GM18909 (cell line): ENCODE data around the gene KLHL36.

Experiments
- ATAC-seq: cut with Tn5 transposase; IDR thresholded peaks from one replicate; pipeline ENCODE4 v1.9.1; 2021; ENCODE audit warnings: mild to moderate bottlenecking; ENCODE audit not compliant: unreplicated experiment, poor library complexity

KLHL36 gene

GRCh38 chr16:84647828-84648594, at the start of gene KLHL36:
KLHL36 (plus strand) TSS chr16:84648511; CDS start chr16:84650868, 2,357 bp downstream.
- ATAC-seq, result peak; percentile 86

DNA sequence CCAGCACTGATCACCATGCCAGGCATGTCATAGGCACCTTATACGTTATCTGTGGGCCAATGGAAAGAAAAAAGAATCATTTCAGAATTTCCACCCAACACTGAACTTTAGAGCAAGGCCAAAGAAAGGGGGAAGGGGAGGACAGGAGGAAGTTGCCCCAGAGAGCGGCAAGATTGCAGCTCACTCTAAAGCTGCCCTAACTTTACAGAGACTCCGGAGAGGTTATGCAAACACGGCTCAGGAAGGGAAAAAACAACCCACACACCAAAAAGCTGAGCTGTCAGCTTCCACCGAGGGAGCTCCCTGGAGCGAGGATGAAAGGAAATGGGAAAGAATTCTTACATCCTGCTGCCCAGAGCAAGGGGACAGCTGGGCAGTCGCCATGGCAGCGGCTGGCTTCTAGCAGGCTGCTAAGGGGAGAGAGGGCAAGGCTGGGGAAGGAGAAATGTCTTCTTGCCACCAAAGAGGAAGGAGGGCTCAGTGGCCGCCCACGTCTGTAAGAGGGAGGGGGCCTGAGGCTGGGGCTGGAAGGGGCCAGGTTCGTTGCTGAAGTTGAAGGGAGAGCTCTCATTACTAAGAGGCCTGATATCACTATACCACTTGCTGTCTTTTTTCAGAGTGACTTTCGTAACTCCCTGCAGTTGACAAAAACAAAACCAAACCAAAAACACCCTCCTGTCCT, 48.6 kb upstream of the KLHL36 start:
- peak; percentile 48 for ATAC-seq

- ATAC-seq, result peak; percentile 70
Measured at GRCh38 chr16:84600343-84601229, 47.7 kb upstream of the KLHL36 start.

DNA sequence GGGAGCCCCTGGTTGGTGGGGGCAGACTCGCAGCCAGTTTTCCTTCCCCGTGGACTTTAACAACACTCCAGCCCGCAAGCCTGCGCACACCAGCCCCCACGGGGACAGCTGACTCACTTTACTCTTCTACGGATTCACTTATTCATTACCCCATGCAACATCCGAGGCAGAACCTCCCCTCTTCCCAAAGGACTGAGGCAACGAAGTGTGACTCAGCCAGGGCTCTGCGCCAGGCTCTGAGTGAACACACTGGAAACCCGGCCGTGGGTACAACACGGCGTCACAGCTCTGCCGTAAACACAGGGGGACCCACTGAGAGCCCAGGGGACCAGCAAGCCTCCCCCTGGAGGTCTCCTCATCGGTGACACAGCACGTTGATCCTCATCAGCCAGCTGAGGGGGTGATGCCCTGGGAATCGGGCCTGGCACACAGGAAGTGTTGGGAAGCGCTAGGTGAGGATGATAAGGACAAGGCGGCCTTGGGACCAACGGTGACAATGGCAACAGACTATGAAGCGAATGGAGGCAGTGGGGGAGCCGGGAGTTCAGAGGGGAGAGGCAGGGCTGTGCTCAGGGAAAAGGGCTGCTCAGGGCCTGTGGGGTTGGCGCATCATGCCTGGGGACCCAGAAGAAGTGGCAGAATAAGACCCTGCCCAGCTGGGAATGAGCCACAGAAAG, 45.0 kb upstream of the KLHL36 start:
- no peak for ATAC-seq

DNA sequence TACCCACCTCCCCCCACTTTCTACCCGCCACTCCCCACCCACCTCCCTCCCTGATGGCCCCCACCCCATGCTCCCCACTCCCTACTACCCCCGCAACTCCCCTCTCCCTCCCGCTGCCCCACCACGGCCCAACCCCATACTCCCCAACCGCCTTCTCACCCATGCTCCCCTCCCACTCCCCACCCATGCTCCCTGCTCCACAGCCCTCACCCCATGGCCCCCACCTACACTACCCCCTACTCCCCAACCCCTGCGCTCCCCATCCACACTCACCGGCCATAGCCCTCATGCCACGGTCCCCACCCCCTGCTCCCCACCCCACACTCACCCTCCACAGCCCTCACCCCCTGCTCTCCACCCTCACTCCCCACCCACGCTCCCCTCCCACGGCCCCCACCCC, 44.4 kb upstream of the KLHL36 start:
- no peak for ATAC-seq

DNA sequence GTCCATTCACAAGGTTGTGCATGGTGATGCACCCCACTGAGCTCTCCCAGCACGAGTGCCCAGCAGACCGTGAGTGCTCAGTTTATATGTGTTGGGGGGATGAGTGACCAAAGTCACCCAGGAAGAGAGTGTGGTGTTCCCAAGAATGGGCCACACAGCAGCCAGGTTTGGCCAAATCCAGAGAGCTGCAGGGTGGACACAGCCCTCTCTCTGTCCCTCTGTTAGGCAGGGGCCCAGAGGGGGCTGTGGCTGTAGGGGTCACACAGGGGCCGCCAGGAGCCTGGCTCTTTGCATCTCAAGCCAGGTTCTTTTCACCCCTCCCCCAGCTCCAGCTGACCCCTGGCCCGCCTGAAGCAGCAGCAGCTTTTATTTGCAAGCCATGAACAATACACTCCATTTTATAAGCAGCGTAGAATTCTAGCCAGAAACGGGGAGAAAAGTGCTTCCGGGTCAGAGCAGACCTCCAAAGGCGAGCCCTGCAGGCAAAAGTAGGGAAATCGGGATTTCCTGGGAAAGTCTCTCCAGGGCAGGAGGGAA, 43.8 kb upstream of the KLHL36 start:
- ATAC-seq, result no peak

DNA sequence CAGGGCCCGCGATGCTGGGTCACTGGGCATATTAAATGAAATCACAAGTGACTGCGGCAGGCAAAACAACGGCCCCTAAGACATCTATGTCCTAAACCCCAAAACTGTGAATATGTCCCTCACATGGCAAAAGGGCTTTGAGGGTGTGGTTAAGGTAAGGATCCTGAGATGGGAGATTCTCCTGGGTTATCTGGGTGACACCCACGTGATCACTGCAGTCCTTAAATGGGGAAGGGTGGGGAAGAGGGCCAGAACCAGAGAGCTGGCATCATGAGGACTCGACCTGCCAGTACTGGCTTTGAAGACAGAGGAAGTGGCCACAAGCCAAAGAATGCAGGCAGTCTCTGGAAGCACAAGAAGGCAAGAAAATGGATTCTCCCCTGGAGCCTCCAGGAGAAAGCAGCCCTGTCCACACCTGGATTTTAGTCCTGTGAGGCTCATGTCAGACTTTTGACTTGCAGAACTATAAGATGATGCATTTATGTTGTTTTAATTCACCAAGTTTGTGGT, 42.9 kb upstream of the KLHL36 start:
- no peak for ATAC-seq

DNA sequence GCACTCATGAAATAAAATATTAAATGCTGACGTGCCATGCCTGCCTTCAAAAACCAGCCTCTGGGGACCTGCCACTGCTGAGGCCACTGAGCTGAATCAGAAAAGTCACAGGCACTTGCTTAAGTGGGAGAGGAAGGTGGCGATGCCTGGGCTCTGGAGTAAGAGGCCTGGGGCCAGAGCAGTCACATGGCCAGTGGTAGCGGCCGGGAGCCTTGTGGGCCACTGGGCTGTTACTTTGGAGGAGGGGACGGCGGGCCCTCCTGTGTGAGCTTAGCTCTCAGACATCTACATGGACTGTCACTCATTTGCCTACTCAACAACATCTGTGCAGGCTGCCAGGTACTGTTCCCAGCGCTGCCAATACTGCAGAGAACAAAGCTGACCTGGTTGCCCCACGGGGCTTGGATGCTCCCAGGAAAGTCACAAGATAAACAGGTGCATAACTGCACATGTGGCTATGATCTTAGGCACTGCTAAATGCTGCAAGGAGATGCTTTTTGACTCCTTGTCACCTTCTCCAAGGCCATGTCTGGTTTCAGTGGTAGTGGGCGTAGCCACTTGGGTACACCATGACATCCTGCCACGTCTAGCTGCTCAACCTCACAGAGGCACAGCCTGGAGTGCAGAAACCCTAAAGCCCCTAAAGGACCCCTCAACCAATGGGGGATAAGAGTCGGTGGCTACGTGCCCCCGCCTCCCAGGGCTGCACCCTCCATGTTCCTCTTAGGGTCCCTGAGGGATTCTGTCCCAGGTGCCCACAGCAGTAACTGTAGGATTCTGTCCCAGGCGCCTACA, 42.0 kb upstream of the KLHL36 start:
- no peak for ATAC-seq

DNA sequence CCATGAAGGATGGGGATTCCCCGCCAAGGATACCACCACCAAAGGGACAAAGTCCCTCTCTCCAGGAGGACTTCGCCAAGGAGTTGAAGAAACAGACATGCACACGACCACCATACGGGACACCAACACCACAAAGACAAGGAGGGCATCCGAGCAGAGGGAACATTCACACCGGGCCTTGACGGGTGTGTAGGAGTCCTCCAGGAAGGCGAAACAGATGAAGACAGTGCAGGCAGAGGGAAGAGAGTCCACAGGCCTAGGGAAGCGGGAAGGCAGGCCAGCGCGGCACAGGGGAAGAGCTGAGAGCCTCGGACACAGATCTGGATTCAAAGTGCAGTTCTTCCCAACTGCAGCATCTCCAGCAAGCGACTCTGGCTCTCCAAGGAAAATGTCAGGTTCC, 41.2 kb upstream of the KLHL36 start:
- no peak for ATAC-seq

- ATAC-seq, result peak; percentile 54
Measured at GRCh38 chr16:84607694-84608093, 40.6 kb upstream of the KLHL36 start.

DNA sequence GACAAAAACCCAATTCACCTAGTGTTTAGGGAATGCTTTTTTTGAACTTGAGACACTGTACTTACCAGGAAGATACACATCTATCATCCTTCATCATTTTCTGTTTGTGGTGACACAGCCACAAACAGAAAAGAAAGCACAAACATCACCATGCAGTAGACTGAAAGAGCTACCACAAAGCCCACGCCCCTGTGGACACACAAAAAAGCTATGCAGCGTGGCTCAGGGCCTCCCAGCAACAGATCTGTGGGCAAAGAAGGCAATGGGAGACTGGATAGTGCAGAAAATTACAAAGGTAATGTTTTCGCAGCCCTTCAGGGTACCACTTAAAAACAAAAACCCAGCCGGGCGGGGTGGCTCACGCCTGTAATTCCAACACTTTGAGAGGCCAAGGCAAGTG, 40.0 kb upstream of the KLHL36 start:
- ATAC-seq, result no peak

GRCh38 chr16:84609563-84610177, 38.6 kb upstream of the KLHL36 start:
- no peak for ATAC-seq

GRCh38 chr16:84610376-84610775, 37.9 kb upstream of the KLHL36 start:
- no peak for ATAC-seq

- no peak for ATAC-seq
Measured at GRCh38 chr16:84611041-84611440, 37.3 kb upstream of the KLHL36 start.

GRCh38 chr16:84612686-84613085, 35.6 kb upstream of the KLHL36 start:
- ATAC-seq, result no peak

GRCh38 chr16:84613408-84614072, 34.8 kb upstream of the KLHL36 start:
- no peak for ATAC-seq

DNA sequence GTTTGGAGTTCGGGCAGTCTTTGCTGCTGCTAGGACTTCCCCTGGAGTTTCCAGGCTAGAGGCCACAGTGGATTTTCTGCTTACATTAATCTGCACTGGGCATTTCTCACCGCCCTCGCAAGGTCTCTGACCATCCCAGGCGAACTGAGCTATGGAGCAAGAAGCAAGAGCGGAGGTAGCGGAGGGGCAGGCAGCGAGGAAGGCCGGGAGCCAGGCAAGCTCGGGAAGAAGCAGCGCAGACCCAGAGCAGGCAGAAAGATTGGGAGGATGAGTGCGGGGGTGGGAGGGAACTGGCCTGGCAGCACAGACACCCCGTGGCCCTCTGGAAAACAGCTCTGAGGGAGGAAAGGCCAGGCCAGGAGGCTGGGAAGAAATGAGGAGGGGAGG, 34.2 kb upstream of the KLHL36 start:
- no peak for ATAC-seq

DNA sequence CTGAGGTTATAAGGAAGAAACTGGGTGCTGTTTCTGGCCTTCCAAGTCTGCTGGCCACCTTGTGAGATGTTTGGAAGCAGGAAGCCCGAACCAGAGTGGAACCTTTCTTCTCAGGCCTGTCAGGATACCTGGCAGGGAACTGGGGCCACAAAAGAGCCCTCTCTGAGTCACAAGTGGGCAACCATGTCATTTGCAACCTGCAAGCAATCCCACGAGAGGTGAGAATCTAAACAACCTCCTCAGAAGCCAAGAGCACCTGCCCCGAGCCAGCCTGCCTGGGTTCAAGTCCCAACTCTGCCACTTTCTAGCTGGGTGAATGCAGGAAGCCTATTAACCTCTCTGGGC, 33.7 kb upstream of the KLHL36 start:
- no peak for ATAC-seq
